GM19023 (cell line): ENCODE results near the gene ATF5.

Experiments
- ATAC-seq: cut with Tn5 transposase; IDR thresholded peaks from one replicate; pipeline ENCODE4 v1.9.1; 2021; ENCODE audit warnings: mild to moderate bottlenecking, moderate library complexity; ENCODE audit not compliant: unreplicated experiment

The ATF5 gene

DNA sequence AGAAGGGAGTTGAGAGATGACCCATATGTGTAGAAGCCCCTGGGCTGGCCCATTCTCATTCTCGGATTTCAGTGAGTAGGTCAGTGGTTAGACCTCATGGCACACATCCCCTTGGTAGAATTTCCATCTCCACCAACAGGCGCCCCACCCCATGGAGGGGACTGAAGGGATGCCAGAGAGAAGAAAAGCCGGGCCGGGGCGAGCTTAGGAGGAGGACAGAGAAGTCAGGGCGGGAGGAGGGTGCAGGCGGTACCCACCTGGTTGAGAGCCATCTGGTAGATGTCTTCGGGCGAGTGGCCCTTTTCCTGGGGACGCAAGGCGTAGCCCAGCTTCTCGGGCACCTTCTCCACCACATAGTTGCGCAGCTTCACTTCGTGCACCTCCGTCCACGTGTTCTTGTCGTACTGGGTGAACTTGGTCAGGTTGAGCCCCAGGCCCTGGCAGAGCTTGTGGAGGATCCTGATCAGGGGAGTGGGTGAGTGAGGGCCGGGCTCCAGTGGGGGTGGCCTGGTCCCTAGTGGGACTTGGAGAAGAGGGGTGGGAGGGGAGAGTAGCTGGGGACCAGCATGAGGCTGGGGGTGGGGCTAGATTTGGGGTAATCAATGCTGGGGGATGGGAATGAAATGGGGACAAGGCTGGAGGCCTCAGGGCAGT lies 34.9 kb upstream of the ATF5 start:
- no peak for ATAC-seq

DNA sequence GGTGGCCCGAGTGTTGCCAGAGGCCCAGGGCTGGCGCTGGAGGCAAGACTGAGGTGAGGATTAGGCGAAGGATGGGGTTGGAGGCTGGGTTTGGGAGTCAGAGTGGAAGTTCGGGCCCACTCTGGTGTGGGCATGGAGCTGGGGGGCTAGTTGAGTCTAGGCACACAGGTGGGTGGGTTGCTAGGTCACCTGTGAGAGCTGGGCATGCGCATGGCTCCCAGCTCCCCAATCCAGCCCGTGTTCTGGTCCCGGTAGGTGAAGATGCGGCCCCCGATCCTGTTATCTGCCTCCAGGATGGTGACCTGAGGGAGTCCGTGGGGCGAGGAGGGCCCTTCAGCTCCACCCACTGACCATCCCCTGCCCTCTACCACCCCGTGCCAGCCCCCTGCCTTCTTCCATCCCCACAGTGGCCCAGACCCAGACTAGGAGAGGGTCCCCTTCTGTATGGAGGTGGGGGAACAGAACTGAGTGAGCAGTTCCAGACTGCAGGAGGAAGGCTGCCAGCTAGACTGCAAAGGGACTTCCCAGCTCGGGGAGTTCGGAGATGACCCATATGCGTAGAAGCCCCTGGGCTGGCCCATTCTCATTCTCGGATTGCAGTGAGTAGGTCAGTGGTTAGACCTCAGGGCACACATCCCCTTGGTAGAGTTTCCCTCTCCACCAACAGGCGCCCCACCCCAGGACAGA lies 34.0 kb upstream of the ATF5 start:
- ATAC-seq: no peak

DNA sequence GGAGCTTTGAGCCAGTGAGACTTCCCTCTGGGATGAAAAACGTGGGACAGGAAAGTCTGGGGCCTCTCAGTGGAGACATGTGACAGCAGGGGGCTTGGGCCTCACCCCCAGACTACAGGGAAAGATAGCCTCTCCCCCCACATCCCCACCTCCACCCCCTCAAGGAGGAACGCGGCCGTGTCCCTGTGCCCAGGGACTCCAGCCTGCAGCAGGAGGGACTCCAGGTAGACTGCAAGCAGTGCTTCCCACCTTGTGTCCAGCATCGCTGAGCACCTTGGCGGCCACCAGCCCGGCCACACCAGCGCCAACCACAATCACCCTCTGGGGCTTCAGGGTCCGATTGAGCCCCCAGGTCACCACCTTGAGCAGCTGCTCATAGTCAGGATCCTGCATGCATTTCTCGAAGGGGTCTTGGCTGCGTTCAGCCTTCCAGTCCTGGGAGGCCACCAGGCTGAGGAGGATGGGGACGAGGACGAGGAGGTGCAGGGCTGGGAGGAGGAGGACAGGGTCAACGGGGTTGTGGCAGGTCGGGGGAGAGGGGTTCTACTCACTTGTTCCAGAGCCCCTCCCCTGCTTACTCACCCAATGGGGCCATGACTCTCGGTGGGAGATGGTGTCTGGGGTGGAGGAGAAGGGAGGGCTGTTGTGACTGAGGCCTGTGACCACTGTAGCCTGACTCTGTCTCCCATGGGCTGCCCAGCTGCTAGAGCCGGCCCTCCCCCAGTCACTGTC lies 33.3 kb upstream of the ATF5 start:
- no peak for ATAC-seq

DNA sequence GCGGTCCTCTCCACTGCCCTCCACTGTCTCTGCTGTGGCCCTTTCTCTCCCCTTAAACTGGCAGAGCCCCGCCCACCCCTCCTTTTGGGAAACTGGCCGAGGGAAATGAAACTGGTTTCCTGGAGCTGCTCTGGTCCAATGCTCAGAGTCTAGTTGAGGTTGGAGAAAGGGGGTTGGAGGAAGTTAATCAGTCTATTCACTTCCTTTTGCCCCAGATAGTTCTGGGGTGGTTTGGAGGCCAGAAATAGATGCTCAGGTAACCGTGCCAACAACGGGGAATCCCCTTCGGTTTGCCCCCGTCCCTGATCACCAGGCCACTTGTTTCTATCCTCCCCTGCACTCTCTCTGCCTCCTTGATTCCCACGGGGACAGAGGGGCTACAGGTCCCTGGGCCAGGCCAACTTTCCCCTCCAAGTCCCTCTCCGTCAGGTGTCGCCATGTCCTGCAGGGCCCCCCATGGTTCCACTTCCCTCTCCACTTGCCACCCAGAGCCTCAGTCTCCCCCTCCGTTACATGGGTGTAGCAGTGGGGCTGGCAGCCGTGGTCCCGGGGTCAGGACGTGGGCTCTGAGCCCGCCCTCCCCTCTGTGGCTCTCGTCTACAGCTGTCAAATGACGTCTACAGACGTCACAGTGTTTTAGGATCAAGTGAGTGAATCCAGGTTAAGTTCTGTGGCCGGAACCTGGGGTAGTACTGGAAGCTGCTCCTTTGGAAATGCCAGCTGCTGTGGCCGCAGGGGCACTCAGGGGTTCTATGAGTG lies 32.0 kb upstream of the ATF5 start, which contains the start of gene IL4I1:
Gene IL4I1 (minus strand): TSS at position 25 of the 759 bp plus-strand sequence. CDS start 727 bp downstream, outside the sequence.
- ATAC-seq: peak; percentile 46

DNA sequence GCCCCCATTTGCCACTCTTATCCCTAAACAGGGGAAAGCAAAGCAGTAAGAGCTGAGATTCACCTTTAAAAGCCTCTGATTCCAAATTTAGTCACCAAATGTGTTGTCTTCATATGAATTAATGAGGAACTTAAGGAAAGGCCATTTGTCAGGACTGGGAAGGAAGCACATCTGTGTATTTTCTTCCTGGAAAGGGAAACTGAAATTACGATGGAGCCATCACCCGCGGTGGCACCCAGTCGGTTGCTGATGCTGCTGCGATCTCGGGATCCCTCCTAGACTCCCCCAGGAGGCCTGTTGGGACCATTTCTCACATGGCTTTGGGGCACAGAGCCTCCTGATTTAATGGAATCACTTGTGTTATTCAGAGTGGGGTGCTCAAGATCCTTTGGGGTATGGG lies 24.9 kb upstream of the ATF5 start:
- ATAC-seq: no peak

DNA sequence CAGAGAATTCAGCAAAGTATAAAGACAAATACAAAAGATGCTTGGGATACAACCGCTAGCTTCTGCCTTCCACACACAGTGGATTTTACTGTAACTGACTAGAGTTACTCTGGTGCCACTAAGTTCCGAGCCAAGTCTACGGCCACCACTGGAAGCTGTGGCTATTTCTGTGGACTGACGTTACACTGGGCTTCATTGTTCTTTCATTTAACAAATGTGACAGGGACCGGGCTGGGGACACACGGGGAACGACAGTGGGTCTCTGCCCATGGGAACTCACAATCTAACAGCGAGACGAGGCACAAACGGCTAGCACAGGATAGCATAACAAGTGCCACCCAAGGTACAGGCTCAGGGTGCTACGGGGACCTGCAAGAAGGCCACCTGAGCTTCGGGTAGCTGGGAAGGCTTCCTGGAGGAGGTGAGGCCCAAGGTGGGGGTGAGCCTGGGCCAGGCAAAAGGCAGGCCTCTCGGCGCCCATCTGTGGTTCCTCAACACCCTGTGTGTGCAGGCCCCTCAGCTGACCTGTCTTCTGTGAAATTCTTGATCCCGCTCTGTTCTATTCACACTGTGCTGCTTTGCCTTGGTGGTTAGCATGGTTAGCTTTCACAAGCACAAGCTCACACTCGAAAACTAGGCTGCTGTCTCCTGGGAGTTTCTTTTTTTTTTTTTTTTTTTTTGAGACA lies 22.0 kb upstream of the ATF5 start:
- ATAC-seq: no peak

DNA sequence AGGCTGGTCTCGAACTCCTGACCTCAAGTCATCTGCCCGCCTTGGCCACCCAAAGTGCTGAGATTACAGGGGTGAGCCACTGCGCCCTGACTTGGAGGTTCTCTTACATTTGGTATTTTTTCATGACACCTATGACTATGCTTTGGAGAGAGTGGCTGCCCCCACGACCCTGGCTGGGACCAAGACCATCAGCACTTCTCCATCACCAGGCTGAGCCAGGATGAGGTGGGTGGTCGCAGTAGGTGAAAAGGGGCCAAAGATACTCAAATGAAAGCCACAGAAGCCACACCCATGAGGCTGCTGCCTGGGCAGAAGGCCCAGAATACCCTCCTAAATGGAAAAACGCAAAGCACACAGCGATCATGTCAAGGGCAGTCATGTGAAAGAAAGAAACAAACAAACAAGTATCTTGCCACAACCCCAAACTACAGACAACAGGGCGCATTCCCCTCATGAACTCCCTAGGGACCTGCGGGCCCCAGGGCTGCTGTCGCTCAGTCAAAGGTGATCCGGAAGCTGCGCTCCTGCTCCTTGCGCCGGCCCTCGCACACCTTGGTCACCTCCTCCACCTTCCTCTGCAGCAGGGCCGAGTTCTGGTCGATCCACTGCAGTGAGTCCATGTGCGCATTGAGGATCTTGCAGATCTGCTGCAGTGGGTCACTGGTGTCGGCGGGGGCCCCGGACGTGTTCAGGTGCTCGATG lies 21.1 kb upstream of the ATF5 start:
- ATAC-seq: no peak

DNA sequence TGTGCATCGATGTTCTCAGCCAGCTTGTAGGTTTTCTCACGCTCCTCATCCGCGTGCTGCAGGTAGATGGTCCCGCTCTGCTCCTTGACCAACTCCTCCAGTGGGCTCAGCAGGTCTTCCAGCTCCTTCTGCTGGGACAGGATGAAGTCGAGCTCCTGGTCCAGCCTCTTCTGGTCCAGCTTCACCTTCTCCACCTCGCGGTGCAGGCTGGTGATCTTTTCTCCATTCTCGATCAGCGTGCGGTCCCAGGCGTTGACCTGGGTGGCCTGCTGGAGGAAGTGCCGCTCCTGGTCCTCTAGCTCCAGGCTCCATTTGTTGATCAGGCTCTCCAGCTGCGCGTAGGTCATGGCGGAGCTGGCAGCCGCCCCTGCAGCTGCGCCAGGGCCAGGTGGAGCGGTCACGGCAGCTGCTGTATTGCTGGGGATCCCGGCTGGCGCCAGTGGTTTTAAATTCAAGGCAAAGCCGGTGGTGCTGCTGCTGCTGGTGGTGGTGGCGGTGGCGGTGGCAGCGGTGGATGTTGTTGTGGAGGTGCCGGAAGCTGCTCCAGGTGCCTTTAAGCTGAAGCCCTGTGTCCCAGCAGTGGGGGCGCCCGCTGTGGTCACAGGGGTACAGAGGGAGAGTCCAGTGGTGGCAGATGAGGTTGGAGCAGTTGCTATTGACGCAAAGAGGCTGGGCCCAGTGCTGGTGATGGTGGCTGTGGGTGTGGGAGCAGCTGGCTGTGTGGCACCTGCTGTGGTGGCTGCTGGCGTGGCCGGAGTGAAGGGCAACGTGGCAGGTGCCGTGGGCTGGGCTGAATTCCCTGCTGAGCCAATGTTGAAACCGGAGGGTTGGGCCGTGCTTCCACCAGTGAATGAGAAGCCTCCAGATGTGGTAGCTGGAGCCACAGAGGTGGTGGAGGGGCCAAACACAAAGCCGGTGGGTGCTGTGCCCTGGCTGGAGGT lies 20.3 kb upstream of the ATF5 start:
- no peak for ATAC-seq

DNA sequence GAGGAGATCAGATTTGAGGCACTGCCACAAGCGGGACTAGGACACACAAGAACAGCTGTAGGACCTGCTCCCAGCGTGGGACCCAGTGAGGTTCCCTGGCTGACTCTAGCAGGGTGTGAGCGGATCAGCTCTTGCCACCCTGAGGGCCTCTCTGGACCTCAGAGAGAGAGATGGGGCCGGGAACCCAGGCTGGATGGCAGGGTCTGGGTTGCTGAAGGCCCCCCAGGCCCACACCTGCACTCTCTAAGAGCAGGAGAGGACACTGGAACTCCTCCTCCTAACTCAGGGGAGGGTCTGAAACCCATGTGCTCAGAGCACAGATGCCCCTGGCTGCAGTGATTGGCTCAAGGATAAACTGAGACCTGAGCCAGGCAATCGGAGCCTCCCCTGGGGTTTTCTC lies 18.8 kb upstream of the ATF5 start:
- no peak for ATAC-seq

DNA sequence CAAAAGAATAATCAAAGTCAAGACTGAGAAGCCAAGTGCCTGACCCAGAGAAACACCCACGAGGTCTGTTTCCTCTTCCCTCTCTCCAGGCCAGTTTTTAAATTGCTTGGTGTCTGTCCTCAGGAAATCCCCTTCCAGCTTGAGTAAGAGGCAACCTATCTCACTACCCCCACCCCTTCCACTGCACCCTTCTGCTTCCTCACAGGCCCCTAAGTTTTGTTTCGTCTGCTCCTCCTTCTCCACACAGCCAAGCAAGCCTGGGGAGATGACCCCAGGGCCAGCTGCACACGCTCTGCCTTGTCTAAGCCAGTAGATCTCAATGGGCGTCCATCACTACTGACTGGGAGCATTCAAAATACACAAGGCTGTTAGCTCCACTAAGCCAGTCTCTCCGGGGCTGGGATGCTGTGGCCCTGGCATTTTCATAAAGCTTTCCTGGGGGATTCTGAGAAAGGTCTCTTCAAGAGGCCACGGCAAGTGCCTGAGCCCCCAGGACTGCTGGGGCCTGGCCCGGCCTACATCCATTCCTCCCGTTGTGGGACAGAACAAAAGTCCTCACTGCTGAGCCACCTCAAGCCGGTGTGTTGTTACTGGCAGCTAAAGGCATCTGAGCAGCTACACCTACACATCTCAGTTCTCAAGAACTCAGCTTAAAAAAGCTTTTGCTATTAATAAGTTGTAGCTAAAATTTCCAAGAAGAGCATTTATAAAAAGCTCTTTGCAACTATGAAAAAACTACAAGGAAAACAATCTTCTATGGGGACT lies 17.4 kb upstream of the ATF5 start:
- peak; percentile 45 for ATAC-seq

DNA sequence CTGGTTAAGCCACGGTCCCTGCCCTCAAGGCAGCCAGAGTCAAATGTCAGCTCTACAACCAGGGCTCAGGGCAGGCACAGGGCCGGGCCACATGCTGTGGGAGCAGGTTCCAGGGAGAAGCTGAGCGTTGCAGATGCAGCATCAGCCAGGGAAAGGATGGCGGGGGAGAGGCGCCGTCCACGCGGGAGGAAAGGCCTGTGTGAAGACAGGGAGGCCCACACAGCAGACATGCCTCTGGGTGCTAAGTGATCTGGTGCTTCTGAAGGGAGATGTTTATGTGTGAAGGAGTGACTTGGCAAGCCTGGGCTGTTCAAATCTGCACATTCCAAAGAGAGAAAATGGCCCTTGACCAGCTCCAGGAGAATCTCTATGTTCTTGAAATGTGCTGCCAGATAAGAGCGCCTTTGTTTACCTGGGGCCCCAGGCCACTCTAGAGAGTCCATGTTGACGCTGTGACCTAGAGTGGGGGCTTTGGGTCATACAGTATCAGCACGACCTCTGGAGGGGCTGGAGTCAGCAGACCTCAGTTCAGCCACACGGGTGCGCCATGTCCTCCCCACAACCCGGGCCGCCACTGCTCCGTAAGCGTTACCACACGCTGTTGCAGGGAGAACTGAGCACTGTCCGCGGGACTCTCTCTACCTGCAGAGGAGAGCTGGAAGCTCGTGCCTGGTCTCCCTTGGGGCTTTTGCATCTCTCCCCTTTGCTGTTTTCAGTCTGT lies 15.9 kb upstream of the ATF5 start:
- ATAC-seq: no peak

DNA sequence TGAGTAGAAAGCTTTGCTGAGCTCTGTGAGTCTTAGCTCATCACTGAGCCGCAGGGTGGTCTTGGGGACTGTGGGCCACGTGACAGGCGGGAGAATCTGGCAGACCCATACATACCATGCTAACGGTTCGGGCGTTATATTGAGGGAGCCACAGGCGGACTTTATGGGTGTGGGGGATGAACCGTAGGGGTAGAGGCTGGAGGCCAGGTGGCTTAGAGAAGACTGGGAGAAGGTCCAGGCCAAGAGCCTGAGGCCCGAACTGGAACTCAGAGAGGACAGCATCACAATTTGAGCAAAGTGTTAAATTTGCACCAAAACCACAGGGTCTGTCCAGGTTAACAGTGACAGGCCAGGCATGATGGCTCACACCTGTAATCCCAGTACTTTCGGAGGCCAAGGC lies 15.3 kb upstream of the ATF5 start:
- ATAC-seq: no peak

DNA sequence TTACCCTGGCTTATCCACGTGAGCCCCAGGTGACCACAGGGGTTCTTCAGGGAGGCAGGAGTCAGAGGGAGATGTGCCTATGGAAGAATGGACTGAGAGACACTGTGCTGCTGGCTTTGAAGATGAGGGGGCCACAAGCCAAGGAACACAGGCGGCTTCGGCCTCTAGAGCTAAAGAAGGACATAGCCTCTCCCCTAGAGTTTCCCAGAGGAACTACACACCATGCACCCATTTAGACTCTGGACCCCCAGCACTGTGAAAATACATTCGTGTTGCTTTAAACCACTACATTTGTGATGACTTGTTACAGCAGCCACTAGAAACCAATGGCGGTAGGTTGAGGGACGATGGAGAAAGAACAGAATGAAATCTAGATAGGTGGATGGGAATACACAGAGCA lies 13.7 kb upstream of the ATF5 start:
- ATAC-seq: no peak

DNA sequence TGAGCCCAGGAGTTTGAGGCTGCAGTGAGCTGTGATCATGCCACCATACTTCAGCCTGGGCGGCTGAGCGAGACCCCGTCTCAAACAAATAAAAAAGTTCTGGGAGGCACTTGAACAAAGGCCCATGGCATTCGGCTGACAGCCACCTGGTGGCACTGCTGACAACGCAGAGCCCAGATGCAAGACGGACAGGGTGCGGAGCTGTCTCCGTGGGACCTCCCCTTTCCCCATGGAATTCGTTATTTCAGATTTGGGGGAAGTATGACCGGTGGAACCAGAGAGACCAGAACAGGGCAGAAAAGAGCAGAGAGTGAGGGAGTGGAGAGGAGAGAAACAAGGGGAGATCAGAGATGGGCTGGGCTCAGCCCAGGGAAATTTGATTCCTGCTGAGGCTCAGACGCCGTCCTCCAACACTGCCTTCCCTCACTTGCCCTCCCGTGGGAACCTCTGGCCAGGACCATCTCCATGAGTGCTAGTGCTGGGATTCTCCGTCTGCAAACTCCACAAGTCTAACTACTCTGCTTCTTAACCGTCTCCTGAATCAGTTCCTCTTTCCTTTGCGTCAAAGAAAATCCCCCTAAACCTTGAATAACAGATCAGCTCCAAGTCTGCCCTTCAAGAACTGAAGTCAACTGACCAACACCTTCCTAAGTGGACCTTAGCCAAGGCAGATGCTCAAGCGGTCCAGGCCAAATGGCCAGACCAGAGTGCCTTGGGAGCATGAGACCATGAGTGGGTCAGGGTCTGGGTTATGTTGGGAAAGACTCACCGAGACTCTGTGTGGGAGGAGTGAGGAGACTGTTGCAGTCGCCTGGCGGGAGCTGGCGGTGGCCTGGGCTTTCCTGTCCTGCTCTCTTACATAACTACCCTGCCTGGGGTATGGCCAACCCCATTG lies 11.9 kb upstream of the ATF5 start:
- ATAC-seq: no peak

DNA sequence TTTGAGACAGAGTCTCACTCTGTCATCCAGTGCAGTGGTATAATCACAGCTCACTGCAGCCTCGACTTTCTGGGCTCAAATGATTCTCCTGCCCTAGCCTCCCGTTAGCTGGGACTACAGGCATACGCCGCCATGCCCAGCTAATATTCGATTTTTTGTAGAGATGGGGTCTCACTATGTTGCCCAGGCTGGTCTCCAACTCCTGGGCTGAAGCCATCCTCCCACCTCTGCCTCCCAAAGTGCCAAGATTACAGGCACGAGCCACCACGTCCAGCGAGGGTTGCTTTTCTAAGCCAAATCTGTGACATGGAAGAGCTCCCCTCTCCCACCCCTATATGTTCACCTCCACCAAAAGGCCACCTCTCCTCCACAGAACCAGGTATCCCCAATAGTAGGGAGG lies 10.9 kb upstream of the ATF5 start:
- no peak for ATAC-seq

DNA sequence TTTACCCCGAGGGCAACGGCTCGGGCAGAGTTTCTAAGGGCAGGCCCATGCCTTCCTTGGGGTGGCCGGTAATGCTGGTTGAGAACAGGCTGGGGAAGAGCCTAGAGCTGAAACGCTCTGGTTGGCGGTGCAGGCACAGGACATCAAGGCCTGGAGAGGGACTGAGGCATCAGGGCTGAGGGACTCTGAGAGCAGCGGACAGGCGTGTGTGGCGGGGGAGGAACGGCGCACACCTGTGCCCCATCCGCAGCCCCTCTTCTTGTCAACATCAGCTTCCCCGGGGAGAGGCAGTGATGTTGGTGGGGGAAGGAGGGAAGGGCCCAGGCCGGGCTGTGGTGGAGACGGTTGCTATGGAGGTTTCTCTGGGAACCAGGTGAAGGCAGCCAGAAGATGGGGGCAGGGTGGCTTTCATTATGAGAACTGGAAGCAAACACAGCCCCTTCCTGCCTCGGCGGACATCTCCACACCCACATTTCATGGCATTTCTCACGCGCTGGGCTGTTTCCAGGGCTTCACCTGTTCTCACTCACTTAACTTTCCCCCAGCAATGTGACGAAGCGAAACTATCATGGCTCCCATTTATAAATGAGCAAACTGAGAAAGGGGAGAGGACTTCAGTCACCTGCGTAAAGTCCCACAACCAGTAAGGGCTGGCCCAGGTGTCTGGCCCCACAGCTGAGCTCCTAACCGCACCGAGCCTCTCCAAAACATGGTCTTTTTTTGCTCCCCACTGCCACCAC lies 8.2 kb upstream of the ATF5 start:
- no peak for ATAC-seq
